ENCODE results near the gene TMEM144.

GRCh38 chr4:158166701-158167100 is 43.6 kb upstream of the TMEM144 start:
- TF ChIP-seq POLR2A (IDR thresholded peaks at IDR 0.05; ENCODE audit: low read length): no peak
- TF ChIP-seq GATA1 (IDR thresholded peaks at IDR 0.05; ENCODE audit: low read depth, low read length): no peak
